COLO829 (cell line): ENCODE results near the gene POMGNT1.
"Not testable (repeated sequence)": the region's sequence is repeated elsewhere in the genome, so short reads cannot be mapped to it uniquely, and the experiment has no call there.

Source experiments
- DNase-seq: peaks from one replicate; pipeline ENCODE4 v3.0.0; 2012; ENCODE audit warnings: low spot score

The POMGNT1 gene

DNA sequence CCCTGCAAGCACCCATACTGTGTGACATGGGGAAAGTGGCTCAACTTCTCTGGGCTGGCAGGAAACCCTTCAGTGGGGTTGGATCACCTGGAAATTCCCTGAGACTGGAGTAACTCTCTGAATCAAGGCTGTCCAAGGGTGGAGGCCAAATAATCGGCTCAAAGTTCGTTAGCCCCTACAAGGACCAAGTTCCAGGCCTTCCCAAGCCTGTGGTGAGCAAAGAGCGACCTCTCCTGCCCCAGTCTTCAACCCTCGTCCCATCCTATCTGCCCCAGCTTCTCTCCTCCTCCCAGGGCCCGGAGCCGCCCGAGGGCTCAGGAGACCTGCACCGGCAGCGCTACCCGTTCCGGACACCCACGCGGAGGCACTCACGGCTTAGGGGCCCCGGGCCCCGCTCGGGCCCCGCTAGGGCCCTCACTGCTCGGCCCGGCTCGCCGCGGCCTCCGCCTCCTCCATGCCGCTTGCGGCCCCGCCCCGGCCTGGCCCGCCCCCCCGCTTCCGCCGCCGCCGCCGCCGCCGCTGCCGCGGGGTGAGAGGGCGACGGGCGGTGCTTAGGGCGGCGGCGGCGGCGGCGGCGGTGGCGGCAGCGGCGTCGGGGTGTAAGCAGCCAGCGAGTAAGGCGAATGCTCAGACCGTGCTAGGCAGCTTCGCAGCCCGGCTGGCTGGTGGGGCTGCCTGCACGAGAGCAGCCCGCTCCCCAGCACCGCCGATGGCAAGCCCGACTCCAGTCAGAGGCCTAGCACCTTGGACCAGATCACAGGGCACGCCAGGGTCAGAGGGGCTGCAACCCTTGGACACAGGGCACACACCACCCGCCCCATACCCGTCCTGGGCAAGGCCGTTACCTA is at the start of gene POMGNT1:
TSS of gene POMGNT1 (minus strand) at position 471 of the 848 bp plus-strand sequence. CDS start 613 bp downstream, outside the sequence.
- DNase-seq: peak; percentile 60

DNA sequence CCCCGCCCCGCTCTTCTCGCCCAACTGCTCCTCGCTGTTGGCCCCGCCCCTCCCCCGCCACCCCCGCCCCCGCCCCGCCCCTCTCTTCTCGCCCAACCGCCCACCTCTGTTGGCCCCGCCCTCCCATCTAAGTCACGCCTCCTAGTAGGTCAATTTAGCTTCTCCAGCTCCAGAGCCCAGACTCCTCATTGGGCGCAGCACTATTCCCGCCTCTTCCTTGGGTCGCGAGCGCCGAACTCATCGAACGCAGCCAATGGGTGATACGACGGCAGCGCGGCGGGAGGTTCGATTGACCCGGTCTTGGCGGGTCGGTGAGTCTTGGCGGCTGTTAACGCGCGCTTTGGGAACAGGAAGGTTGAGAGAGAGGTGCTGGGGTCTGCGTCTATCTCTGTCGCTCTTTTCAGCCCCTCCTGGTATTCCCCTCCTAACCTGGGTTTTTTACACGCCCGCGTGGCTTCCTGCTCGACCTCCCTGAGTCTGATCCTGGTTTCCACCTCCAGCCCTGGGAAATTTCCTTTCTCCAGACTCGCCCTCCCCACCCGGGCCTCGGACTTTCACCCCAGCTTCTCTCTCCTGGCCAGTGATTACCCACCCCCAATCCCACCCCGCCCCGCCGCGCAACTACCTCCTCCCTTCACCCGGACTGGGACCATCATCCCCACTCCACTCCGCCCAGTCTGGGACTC is 49.3 kb upstream of the POMGNT1 start, which contains the start of gene RAD54L:
TSS of gene RAD54L (plus strand) at position 328 of the 686 bp plus-strand sequence. CDS start 643 bp downstream, outside the sequence.
- peak; percentile 100 for DNase-seq

DNA sequence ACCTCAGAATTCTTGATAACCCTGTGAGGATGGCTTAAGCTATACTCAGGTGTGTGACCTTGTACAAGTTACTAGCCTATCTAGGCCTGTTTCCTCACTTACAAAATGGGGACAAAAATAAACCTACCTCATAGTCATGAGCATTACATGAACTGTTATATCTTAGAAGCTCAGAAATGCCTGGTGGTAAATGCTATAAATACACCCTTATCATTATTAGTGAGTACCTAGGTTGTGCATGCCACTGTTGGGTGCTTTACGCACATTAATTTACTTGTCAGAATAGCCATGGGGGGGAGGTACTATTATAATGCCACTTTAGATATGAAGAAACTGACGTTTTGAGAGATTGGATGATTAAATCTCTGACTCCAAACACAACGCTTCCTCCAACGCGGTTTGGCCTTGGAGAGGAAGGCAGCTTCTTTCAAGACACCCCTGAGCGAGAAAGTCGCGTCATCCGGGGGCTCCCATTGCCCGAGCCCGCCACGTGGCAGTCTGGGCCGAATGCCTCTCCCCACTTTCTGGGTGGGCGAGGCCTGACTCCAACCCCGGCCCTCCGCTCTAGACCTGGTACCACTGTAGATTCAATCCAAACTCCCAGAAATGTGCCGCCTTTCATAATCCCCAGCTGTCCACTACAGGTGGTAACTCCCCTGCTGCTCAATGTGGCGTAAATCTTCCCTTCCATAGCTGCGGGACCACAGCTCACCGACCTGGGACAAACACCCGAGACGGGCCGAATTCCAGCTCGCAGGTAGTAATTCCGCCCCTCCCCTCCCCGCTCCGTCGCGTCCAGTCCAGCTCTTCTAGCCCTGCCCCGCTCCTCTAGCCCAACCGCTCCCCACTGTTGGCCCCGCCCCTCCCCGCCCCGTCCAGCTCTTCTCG is 48.6 kb upstream of the POMGNT1 start:
- DNase-seq: peak; percentile 17

DNA sequence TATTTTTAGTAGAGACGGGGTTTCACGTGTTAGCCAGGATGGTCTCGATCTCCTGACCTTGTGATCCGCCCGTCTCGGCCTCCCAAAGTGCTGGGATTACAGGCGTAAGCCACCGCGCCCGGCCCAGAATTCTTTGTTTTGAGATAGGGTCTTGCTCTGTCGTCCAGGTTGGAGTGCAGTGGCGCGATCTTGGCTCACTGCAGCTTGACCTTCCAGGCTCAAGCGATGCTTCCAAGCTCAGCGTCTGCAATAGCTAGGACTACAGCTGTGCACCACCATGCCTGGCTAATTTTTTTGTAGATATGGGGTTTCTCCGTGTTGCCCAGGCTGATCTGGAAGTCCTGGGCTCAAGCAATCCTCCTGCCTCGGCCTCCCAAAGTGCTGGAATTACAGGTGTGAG is 47.9 kb upstream of the POMGNT1 start:
- not testable (repeated sequence) for DNase-seq

DNA sequence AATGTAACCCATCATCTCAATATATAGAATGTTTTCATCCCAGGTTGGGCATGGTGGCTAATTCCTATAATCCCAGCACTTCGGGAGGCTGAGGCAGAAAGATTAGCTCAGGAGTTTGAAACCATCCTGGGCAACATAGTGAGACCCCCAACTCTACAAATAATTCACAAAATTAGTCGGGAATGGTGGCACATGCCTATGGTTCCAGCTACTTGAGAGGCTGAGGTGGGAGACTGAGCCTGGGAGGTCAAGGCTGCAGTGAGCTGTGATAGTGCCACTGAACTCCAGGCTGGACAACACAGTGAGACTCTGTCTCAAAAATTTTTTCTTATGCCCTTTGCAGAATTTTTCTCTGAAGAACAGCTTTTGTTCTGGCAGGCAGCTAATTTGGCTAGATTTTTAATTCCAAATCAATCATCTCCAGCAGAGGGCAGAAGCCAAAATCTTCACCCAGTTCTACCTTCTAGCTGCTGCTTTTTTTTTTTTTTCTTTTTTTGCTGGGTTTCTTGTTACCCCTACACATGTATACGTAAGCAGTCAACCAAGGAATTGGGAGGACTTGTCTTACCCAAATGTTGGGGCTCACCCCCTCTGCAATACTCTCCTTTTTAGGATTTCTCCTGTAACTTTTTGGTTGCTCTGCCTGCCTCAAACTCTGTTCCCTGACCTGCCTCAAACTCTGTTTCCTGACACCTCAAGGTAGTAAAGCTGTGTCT is 46.6 kb upstream of the POMGNT1 start:
- peak; percentile 40 for DNase-seq

DNA sequence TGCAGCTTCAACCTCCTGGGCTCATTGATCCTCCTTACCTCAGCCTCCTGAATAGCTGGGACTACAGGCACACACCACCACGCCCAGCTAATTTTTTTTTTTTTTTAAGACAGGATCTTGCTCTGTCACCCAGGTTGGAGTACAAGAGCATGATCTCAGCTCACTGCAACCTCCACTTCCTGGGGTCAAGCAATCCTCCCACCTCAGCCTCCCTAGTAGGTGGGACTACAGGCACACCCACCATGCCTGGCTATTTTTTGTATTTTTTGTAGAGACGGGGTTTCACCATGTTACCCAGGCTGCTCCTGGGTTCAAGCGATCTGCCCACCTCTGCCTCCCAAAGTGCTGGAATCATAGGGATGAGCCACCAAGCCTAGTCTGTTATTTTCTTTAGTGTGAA is 45.6 kb upstream of the POMGNT1 start:
- DNase-seq: not testable (repeated sequence)

DNA sequence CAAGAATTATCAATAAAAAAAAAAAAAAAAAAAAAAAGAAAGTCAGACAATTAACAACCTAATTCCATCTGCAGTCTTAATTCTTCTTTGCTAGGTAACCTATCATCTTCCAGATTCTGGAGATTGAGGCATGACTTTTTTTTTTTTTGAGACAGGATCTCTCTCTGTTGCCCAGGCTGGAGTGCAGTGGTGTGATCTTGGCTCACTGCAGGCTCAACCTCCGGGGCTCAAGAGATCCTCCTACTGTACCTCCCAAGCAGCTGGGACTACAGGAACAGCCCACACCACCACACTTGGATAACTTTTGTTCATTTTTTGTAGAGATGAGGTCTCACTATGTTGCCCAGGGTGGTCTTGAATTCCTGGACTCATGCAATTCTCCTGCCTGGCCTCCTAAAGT is 44.7 kb upstream of the POMGNT1 start:
- DNase-seq: no peak

GRCh38 chr1:46241733-46242132 is 43.5 kb upstream of the POMGNT1 start:
- DNase-seq: not testable (repeated sequence)

- DNase-seq: not testable (repeated sequence)
Measured at GRCh38 chr1:46238865-46239264, 40.6 kb upstream of the POMGNT1 start.

- no peak for DNase-seq
Measured at GRCh38 chr1:46236882-46237281, 38.6 kb upstream of the POMGNT1 start.

- not testable (repeated sequence) for DNase-seq
Measured at GRCh38 chr1:46231231-46231630, 33.0 kb upstream of the POMGNT1 start.

GRCh38 chr1:46224966-46225365 is 26.7 kb upstream of the POMGNT1 start:
- no peak for DNase-seq

GRCh38 chr1:46223472-46223943 is 25.3 kb upstream of the POMGNT1 start:
- peak; percentile 59 for DNase-seq

DNA sequence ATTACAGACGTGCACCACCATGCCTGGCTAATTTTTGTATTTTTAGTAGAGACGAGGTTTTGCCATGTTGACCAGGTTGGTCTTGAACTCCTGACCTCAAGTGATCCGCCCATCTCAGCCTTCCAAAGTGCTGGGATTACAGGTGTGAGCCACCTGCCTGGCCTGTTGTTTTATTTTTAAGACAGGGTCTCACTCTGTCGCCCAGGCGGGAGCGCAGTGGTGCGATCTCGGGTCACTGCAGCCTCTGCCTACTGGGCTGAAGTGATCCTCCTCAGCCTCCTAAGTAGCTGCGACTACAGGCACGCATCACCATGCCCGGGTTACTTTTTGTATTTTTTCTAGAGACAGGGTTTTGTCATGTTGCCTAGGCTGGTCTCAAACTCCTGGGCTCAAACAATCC is 24.8 kb upstream of the POMGNT1 start:
- DNase-seq: not testable (repeated sequence)

- DNase-seq: peak; percentile 79
Measured at GRCh38 chr1:46221749-46222148, 23.5 kb upstream of the POMGNT1 start.

- DNase-seq: no peak
Measured at GRCh38 chr1:46220808-46221207, 22.6 kb upstream of the POMGNT1 start.

DNA sequence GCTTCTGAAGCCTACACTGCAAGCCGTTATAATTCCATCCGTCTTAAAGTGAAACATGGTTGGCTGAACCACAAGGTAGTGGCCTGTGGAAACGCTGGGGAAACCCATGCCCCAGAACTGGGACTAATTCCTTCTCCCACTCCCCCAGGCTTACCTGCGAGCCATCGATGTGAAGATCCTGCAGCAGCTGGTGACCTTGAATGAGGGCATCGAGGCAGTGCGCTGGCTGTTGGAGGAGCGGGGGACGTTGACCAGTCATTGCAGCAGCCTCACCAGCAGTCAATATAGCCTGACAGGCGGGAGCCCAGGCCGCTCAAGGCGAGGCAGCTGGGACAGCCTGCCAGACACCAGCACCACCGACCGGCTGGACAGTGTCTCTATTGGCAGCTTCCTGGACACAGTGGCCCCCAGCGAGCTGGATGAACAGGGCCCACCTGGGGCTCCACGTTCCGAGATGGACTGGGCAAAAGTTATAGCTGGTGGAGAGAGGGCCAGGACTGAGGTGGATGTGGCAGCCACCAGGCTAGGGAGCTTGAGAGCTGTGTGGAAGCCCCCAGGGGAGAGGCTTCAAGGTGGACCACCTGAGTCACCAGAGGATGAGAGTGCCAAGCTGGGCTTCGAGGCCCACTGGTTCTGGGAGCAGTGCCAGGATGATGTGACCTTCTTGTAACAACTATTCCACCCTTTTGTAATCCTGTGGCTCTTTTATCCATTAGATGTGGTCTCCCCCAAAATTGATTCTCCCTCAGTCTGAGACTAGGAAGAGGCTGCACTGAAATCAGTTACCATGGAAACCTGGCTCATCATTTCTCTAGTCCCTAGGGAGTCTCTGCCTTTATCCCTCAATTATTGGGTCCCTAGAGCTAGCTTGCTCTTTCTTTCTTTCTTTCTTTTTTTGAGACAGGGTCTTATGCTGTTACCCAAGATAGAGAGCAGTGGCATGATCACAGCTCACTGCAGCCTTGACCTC is 21.6 kb upstream of the POMGNT1 start:
- no peak for DNase-seq

DNA sequence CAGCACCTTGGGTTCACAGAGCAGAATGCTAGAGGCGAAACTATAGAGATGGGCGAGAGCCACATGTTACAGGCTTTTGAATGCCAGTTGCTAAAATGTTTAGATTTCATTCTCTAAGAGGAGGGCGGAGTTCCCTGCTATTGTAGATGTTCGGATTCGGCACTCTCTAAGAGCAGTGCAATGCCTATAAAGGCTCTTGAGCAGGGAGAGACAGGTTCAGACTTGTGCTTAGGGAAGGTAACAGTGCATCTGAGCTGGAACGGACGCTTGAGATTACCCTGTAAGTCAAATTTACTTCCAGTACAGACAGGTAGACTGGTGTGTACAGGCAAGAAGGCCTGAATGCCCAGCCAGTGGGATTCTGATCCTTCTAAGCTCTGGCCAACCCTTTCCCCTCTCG is 20.2 kb upstream of the POMGNT1 start:
- DNase-seq: no peak

- no peak for DNase-seq
Measured at GRCh38 chr1:46215504-46215903, 17.3 kb upstream of the POMGNT1 start.

DNA sequence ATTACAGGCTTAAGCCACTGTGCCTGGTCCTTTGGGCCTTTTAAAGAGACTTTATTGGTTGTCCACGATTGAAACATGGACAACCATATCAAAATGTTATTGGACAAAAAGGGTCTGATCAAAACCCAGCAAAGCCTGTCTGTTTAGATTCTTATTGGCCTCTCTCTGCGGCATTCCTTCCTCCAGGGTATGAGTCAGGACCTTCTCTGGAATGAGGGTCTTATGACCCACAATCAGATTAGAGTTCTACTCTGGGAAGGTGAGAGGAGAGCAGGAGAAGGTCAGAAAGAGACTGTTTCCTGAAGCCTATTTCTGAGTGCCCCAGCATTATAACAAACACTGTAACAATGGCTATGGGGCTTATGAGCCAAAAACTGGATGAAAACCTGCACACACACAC is 12.8 kb upstream of the POMGNT1 start:
- no peak for DNase-seq
